C4-2B (cell line): Measurements from ENCODE around the gene RNASE7.

Source experiments
- H3K27ac ChIP-seq: fragments of 450-650 bp; 2 replicates; pipeline ENCODE4 v1.5.1; 2017
- CTCF ChIP-seq: fragments of 450-650 bp; conservative IDR thresholded peaks from 2 replicates; pipeline ENCODE4 v1.5.1; 2017; ENCODE audit warnings: mild to moderate bottlenecking
- ZFX ChIP-seq: fragments of 450-650 bp; IDR thresholded peaks from 2 replicates; pipeline ENCODE4 v1.6.1; 2017

Gene RNASE7

GRCh38 chr14:21048638-21049037, 6.5 kb downstream of the RNASE7 start:
- no peak overlapping the region for H3K27ac ChIP-seq

DNA sequence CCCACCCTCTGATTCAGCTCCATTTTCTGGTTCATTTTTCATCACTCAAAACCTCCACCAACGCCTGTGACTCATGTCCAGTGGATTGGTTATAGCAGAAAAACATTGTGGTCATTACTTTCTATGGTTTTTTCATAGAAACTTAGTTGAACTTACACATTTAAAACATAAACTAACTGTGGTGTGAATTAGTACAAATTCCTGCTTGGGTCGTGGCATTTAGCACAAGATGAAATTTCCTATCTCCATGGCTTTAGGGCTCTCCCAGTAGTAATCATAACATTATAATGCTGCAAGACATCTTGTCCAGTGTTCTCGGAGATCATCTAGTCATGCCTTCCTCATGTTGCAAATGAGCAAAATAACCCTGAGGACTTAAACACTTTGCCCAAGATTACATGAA, 7.1 kb downstream of the RNASE7 start:
- no peak for TF ChIP-seq ZFX
- no peak for TF ChIP-seq CTCF
- no peak overlapping the region for H3K27ac ChIP-seq

More at GRCh38 chr14:21048638-21049037, 6.5 kb downstream of the RNASE7 start:
- TF ChIP-seq ZFX (no peak), CTCF (no peak)

GRCh38 chr14:21050597-21050996, 8.4 kb downstream of the RNASE7 start:
- no peak for TF ChIP-seq CTCF

GRCh38 chr14:21053184-21054122, 11.3 kb downstream of the RNASE7 start:
- no peak overlapping the region for H3K27ac ChIP-seq
- TF ChIP-seq ZFX (no peak), CTCF (no peak)

More at GRCh38 chr14:21050597-21050996, 8.4 kb downstream of the RNASE7 start:
- no peak overlapping the region for H3K27ac ChIP-seq

DNA sequence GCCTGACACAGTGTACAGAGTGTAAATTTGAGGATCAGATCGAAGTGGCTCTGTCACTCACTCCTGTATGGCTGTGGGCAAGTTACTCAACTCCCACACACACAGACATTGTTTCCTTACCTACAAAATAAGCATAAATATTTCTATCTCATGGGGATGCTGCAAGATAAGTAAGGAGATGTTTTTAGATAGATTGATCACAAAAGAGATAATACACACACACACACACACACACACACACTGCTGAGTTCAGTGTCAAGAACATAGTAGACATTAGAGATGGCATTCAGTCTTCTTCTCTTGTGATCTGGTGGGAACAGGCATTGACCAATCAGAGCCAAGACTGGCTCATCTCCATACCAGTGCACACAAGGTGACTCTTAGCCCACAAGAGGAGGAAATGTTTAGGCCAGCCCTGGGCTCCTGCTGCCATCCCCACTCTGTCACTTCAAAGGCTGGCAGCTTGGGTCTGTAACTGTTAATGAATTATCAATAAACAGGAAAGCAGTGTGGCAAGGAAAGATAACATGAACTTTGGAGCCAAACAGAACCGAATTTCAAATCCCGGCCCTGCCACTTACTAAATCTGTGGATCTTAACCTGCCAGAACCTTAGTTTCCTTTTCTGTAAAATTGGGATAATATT, 12.1 kb downstream of the RNASE7 start:
- no peak overlapping the region for H3K27ac ChIP-seq
- no peak for TF ChIP-seq CTCF
- TF ChIP-seq ZFX: no peak

- no peak overlapping the region for H3K27ac ChIP-seq
- TF ChIP-seq CTCF: no peak
- no peak for TF ChIP-seq ZFX
These were observed 12.6 kb downstream of the RNASE7 start for GRCh38 chr14:21054768-21055145.
